Mucosa of stomach (tissue), 1 donor: ENCODE measurements around the gene DENND6B.
A peak's percentile ranks its signal among the peaks of the same experiment; 100 is the strongest.

Experiments
- H3K27me3 ChIP-seq: one replicate; pipeline ENCODE4 v1.7.0; 2013; ENCODE audit warnings: mild to moderate bottlenecking, low read length; ENCODE audit not compliant: control insufficient read depth, insufficient read depth
- H3K36me3 ChIP-seq: one replicate; pipeline ENCODE4 v1.7.0; 2013; ENCODE audit warnings: low read length; ENCODE audit not compliant: control insufficient read depth, insufficient read depth
- H3K4me1 ChIP-seq: one replicate; pipeline ENCODE4 v1.7.0; 2013; ENCODE audit warnings: mild to moderate bottlenecking, low read length; ENCODE audit not compliant: control insufficient read depth, insufficient read depth
- H3K4me3 ChIP-seq: one replicate; pipeline ENCODE4 v1.7.0; 2013; ENCODE audit warnings: low read length
- H3K9ac ChIP-seq: one replicate; pipeline ENCODE4 v1.7.0; 2013; ENCODE audit warnings: mild to moderate bottlenecking, low read length, moderate library complexity
- H3K9me3 ChIP-seq: one replicate; pipeline ENCODE4 v1.7.0; 2013; ENCODE audit warnings: mild to moderate bottlenecking, low read length, moderate library complexity; ENCODE audit not compliant: control insufficient read depth
- donor health status: Pancreatic carcinoma.

The DENND6B gene

GRCh38 chr22:50297510-50298265 lies 29.1 kb downstream of the DENND6B start:
- H3K4me3 ChIP-seq, result no peak overlapping the region
- peaks cover 98% of the 10 kb centered on the region for H3K4me1 ChIP-seq
- H3K9ac ChIP-seq, result peak overlapping the region; percentile 53
- no peaks in the 10 kb centered on the region for H3K36me3 ChIP-seq
- H3K27me3 ChIP-seq, result no peaks in the 10 kb centered on the region
- H3K9me3 ChIP-seq, result no peaks in the 10 kb centered on the region

GRCh38 chr22:50296658-50297490 lies 29.9 kb downstream of the DENND6B start:
- peaks cover 96% of the 10 kb centered on the region for H3K4me1 ChIP-seq
- no peaks in the 10 kb centered on the region for H3K9me3 ChIP-seq
- H3K36me3 ChIP-seq, result no peaks in the 10 kb centered on the region
- H3K9ac ChIP-seq, result peak overlapping the region; percentile 53
- H3K27me3 ChIP-seq, result no peaks in the 10 kb centered on the region
- H3K4me3 ChIP-seq, result no peak overlapping the region

GRCh38 chr22:50294319-50294656 lies 32.5 kb downstream of the DENND6B start:
- Histone ChIP-seq H3K4me1 (peaks cover 92% of the 10 kb centered on the region), H3K4me3 (peak overlapping the region; percentile 1), H3K27me3 (no peaks in the 10 kb centered on the region), H3K9me3 (no peaks in the 10 kb centered on the region), H3K9ac (peak overlapping the region; percentile 73), H3K36me3 (peaks cover 17% of the 10 kb centered on the region)

GRCh38 chr22:50293441-50294318 lies 33.1 kb downstream of the DENND6B start:
- H3K4me3 ChIP-seq, result peak overlapping the region; percentile 1
- H3K4me1 ChIP-seq, result peaks cover 92% of the 10 kb centered on the region
- peaks cover 23% of the 10 kb centered on the region for H3K36me3 ChIP-seq
- no peaks in the 10 kb centered on the region for H3K9me3 ChIP-seq
- H3K27me3 ChIP-seq, result no peaks in the 10 kb centered on the region
- peak overlapping the region; percentile 73 for H3K9ac ChIP-seq

GRCh38 chr22:50292643-50293440 lies 34.0 kb downstream of the DENND6B start:
- Histone ChIP-seq H3K36me3 (peaks cover 32% of the 10 kb centered on the region), H3K9ac (peak overlapping the region; percentile 73), H3K4me3 (peak overlapping the region; percentile 31), H3K9me3 (no peaks in the 10 kb centered on the region), H3K4me1 (peaks cover 92% of the 10 kb centered on the region), H3K27me3 (no peaks in the 10 kb centered on the region)

GRCh38 chr22:50289942-50290630 lies 36.7 kb downstream of the DENND6B start:
- H3K27me3 ChIP-seq, result no peaks in the 10 kb centered on the region
- peaks cover 88% of the 10 kb centered on the region for H3K4me1 ChIP-seq
- H3K9ac ChIP-seq, result no peak overlapping the region
- H3K4me3 ChIP-seq, result no peak overlapping the region
- peaks cover 41% of the 10 kb centered on the region for H3K36me3 ChIP-seq
- no peaks in the 10 kb centered on the region for H3K9me3 ChIP-seq

GRCh38 chr22:50289151-50289941 lies 37.5 kb downstream of the DENND6B start:
- peaks cover 88% of the 10 kb centered on the region for H3K4me1 ChIP-seq
- no peak overlapping the region for H3K9ac ChIP-seq
- H3K4me3 ChIP-seq, result no peak overlapping the region
- H3K36me3 ChIP-seq, result peaks cover 41% of the 10 kb centered on the region
- H3K9me3 ChIP-seq, result no peaks in the 10 kb centered on the region
- no peaks in the 10 kb centered on the region for H3K27me3 ChIP-seq

GRCh38 chr22:50287731-50288130 lies 39.1 kb downstream of the DENND6B start:
- Histone ChIP-seq H3K9me3 (no peaks in the 10 kb centered on the region), H3K4me1 (peaks cover 82% of the 10 kb centered on the region), H3K27me3 (no peaks in the 10 kb centered on the region), H3K36me3 (peaks cover 41% of the 10 kb centered on the region), H3K4me3 (no peak overlapping the region), H3K9ac (no peak overlapping the region)

- H3K9me3 ChIP-seq, result no peaks in the 10 kb centered on the region
- H3K27me3 ChIP-seq, result no peaks in the 10 kb centered on the region
- H3K4me3 ChIP-seq, result no peak overlapping the region
- peaks cover 43% of the 10 kb centered on the region for H3K36me3 ChIP-seq
- peaks cover 83% of the 10 kb centered on the region for H3K4me1 ChIP-seq
- H3K9ac ChIP-seq, result no peak overlapping the region
Measured at GRCh38 chr22:50286701-50287318, 40.0 kb downstream of the DENND6B start.

GRCh38 chr22:50286275-50286674 lies 40.5 kb downstream of the DENND6B start:
- H3K4me1 ChIP-seq, result peaks cover 83% of the 10 kb centered on the region
- H3K27me3 ChIP-seq, result no peaks in the 10 kb centered on the region
- H3K9ac ChIP-seq, result peak overlapping the region; percentile 9
- no peak overlapping the region for H3K4me3 ChIP-seq
- H3K9me3 ChIP-seq, result no peaks in the 10 kb centered on the region
- peaks cover 44% of the 10 kb centered on the region for H3K36me3 ChIP-seq
